GM08714 (cell line): ENCODE measurements around the gene CTRB1.

Experiments
- H3K4me3 ChIP-seq: fragments of 200-500 bp; sonication (Bioruptor generic); 2 replicates; pipeline ENCODE4 v1.5.1; 2014; ENCODE audit warnings: mild to moderate bottlenecking, low read length, inconsistent platforms
- ZNF274 ChIP-seq: IDR thresholded peaks from 2 replicates; pipeline ENCODE4 v1.6.1; 2012; ENCODE audit warnings: mild to moderate bottlenecking, low read depth, low read length

Gene CTRB1

DNA sequence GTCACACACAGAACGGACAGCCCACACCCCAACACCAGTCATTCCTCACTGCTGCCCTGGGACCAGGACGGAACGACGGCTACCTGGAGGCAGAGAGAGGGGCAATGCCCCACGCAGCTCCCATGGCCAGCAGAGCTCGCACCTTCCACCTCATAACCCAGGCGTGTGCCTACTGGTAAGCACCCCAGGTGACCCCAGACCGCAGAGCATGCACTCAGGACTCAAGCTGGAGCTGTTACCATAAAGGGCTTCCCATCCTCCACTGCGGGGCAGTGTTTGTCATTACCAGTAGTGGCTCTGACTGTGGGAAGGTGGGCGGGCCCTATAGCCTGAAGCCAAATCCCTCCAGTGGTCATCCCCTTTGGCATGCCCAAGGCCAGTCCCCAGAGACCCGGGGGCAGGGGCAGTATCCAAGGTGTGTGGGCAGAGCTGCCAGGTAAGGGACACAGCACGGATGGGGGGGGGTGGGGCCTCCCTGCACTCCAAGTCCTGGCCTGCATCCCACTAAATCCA is 37.3 kb downstream of the CTRB1 start:
- H3K4me3 ChIP-seq = no peak overlapping the region
- TF ChIP-seq ZNF274 = no peak

DNA sequence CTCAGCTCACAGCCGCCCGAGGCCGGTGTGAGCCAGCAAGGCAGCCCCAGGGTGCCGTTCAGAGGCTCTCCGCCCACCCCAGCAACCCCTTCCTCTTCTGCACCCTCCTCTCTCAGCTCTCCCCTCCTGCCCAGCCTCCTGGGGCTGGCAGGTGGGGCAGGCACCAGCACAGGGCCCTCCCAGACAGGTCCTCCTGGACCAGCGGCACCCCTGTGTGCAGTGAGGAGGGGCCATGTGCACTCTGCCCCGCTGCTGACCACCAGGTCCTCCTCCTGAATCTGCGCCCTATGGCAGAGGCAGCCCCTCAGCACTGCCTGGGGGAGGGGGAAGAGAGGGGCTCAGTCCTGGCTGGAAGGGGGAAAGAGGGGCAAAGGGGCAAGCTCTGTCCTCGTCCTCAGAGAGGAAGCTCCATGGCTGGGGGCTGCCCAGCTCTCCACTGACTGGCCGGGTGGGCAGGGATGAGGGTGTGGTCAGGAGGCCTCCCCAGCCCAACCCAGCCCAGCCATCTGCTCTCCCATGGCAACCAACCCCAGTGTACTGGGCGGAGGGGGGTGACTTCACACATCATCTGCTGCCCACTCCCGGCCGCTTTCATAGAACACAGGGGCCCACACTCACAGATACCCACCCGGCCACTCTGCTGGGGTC is 38.0 kb downstream of the CTRB1 start:
- TF ChIP-seq ZNF274 = no peak
- no peak overlapping the region for H3K4me3 ChIP-seq

DNA sequence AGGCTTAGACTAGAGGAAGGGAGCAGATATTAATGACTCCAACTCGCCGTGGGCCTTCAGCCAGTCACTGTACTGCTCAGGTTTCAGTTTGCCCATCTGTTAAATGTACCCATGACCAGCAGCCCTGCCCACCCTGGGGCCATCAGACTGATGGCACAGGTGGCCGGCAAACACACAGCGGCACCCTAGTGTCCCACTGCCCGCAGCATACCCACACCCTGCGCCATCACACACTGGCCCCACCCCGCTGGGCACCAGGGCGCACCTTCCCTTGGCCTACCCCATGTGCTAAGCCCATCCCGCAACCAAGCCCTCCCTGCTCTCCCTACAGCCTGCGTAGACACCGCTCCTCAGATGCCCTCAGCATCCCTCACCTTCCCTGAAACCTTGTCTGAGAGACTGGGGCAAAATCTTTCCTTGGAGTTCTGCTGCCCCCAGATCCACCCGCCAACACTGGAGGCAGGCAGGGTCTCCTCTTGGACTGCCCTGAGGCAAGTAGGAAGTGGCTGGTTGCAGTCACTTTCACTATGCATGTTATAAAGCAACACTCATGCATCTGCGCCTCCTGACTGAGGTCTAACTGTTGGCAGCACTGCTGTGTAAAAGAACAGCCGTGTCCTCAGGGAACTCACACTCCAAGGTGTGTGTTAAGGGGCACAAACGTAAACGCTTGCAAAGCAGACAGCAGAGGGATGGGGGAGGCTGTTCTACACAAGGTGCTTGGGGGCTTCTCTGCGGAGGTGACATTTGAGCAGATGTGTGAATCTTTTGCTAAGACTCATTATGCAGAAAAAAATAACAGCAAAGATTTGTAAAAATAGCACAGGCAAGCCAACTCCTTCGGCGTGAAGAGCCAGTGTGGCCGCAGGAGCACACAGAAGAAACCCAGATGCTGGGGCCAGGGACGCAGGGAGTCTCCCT is 39.4 kb downstream of the CTRB1 start:
- TF ChIP-seq ZNF274 = no peak
- H3K4me3 ChIP-seq = no peak overlapping the region

DNA sequence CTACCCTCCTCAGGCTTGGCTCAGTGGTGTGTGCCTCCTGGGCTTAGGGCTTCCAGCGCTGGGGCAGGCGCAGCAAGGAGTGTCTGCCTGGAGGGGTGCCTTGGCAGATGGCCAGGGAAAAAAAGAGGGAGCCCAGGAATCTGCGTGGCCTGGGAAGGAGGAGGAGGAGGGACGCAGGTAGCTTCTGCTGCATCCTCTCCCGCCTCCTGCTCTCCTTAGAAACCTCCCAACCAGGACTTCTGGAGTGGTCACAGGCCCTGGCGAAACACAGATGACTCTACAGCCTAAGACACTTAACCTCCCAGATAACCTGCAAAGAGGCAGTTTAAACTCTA is 40.0 kb downstream of the CTRB1 start:
- no peak for TF ChIP-seq ZNF274
- H3K4me3 ChIP-seq = no peak overlapping the region

DNA sequence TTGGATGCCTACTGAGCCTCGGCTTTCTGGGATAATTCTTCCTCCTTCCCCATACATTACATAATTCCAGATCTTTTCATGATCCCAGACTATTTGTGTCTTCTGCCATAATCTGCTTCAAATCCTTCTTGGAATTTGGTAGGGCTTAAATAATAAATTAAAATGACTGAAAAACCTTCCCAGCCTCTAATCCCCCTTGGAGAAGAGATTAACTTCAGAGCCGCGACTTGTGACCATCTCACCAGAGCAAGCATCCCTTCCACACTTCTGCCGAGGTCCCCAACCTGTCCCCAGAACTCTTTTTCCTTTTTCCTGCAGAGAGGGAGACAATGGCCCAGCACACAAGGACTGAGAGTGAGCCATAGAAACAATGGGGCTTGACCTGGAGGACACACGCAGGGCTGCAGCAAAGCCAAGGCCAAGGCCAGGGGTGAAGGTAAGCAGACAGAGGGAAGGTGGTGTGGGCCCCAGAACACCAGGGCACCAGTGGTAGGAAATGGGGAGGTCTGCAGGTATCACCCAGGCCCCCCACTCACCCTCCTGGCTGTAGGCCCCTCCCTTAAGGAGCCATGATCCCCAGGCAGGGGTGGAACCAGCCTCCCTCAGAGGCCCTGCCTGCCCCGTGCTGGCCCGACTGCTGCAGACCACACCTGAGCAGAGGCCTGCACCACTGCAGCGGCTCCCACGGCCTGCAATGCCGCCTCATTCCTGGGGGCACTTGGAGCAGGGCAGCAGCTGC is 42.2 kb downstream of the CTRB1 start:
- TF ChIP-seq ZNF274 = no peak
- H3K4me3 ChIP-seq = no peak overlapping the region

DNA sequence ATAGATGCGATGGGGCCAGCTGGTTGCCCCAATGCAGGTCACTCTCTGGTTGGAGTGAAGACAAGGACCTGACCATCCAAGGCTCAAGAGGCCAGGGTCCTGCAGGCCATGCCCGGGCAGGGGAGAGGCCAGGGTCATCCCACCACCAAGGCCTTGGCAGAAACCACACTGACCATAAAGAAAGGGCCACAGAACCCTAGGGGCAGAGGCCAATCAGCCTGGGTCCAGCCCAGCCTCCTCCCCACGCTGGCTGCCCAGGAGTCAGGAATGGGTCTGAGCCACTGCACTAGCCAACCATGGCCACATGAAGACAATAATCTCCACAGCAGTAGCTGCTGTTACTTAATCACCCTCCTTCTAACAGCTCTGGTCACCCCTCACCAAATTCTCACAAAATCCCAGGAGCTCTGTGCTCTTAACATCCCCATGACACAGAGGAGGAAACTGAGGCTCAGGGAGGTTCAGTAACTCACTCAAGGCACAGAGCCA is 42.8 kb downstream of the CTRB1 start:
- no peak overlapping the region for H3K4me3 ChIP-seq
- no peak for TF ChIP-seq ZNF274

DNA sequence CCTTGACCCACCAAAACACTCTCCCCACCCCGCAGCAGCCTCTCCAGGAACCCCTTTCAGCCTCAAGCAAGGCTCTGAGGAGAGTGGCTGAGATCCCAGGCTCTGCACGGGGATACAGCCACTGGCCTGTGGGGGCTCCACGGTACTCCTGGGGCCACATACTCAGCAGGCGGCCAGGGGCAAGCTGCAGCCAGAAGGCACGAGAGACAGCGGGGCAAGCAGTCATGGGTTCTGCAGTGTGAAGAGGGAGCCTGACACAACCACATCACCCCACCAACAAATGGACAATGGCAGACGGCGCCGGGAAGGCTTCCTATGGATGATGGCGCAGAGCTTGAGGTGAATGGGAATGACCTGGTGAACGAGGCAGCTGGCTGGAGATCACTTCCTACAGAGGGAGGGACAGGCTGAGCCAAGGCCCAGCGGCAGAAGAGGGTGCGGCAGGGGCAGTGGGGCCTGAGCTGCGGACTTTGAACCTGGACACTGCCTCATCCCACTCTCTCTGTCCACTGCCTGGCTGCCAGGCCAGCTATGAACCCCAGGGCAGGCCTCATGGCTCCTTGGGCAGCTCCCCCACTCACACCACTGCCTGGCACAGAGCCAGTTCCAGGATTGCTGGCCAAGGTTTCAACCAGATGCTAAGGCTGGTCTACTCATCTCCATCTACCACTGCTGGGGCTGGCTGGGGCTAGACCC is 43.5 kb downstream of the CTRB1 start:
- no peak for TF ChIP-seq ZNF274
- H3K4me3 ChIP-seq = no peak overlapping the region

DNA sequence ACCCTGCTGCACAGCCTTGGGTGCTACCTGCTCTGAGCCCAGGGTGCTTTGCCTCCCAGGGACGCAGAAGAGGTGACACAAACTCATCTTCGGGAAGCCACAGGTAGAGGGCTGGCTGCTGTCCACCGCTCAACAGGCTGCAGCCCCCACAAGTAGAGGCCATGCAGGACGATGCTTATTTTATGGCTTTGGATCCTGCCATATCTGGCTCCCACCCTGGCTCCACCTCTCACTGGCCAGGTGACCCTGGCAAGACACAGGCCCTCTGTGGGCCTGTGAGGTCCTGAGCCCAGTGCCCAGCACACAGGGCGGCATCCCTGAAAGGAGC is 44.0 kb downstream of the CTRB1 start:
- no peak overlapping the region for H3K4me3 ChIP-seq
- no peak for TF ChIP-seq ZNF274

DNA sequence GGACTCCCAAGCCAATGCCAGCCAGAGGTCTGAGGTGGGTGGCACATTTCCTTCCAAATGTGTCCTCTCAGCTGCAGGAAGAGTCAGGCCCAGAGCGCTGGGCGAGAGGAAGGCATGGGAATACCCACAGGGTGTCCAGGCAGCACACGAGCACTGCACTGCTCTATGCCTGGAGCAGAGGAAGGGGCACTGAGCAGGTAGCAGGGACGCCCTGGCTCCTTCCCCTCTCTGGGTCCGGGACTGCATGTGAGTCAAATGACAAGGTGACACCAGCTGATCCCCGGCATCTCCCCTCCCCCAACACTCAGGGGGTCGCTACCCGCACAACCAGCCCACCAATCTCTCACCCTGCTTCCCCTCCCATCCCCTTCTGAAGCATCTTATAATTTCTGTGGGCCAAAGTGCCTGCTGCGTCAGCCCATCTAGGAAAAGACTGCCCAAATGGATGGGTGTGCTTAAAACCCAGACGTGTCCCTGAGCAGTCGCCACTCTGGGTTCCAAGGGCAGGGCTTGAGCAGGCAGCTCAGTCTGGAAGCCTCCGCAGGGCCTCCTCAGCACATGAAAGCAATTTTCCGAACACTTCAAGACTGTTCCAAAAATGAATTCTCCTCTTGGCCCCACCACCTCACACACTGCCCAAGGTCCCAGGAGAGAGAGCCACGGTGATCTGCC is 44.6 kb downstream of the CTRB1 start:
- no peak for TF ChIP-seq ZNF274
- no peak overlapping the region for H3K4me3 ChIP-seq

DNA sequence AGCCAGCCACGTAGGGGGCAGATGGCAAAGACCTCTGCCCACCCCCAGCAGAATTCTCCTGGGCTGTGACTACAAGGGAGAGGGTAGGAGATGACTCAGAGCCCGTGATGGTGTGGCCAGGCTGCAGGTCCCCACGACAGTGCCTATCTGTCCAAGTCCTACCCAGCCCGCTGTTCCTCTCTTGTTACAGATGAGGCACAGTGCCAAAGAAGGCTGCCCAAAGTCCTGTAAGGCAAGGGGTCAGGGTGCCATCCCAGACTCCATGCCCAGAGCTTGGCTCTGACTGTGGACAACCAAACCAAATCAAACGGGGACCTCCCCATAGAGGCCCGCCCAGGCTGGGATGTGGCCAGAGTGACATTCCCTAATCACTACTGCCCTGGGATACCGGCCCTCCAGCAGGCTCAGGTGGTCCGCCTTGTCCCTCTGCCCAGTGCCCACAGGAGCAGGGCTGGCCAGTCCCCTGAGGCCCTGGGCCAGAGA is 45.2 kb downstream of the CTRB1 start:
- H3K4me3 ChIP-seq = no peak overlapping the region

DNA sequence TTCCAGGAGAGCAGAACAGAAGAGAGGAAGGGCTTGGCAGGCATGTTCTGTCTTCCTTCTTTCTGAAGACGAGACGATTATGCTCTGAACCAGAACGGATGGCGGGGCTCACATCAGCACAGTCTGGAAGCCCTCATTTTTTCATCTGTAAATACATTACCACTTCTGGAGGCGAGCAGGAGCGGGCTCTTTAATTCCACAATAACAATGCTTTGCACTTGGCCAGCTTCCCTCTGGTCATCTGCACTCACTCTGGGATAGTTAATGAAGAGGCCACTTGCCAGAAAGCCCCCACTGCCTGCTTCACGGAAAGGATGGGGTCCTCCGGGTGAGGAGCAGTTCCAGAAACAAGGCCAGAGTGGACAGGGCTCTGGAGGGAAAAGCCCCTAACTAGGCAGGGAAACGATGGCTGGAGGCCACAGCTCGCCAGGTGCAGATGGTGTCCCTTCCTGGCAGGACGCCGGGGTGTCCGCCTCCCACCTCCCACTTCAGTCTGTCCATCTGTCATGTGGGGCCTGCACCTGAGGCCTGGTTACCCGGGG is 45.7 kb downstream of the CTRB1 start:
- H3K4me3 ChIP-seq = peak overlapping the region; percentile 74; the same call in 1 of the 2 replicates
- TF ChIP-seq ZNF274 = no peak

More for the DNA sequence above, 45.2 kb downstream of the CTRB1 start:
- no peak for TF ChIP-seq ZNF274

DNA sequence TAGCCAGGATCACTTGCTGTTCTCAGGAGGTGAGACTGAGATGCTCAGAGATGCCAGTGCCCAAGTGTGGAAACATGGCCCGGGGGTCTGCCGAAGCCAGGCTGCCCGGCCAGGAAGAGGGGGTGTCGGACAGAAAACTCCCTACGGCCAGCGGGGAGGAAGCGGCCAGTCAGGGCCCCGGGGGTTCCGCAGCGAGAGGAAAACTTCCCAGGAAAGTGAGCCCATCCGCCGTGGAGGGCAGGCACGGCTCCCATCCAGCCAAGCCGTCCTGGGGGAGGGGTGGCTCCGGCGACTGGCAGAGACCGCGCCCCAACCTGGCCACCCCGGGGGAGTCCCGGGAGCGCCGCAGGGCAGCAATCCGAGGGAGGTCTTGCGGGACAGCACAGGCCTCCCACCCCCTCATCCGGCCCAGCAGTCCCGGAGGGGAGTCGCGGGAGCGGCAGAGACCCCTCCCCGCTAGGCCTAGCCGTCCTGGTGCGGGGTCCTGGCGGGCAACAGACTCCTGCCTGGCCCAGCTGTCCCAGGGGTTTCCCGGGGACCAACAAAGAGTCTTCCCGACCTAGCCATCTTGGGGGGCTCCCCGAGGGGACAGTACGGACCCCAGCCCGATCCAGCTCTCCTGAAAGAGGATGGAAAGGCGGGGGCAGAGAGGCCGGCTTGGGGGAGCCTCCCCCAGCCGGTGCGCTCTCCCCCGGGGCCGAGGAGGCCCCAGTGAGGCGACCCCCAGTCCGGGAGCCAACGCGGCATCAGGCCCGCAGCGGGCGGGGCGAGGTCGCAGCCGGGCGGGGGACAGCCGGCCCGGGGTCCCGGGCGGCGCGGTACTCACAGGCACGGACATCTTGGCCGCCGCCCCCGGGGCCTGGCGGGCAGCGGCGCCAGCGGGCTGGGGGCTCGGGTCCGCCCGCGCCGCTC is 46.5 kb downstream of the CTRB1 start:
- no peak for TF ChIP-seq ZNF274

More for the DNA sequence above, 46.5 kb downstream of the CTRB1 start:
- peak overlapping the region; percentile 74 for H3K4me3 ChIP-seq
